GM18519 (cell line): ENCODE measurements around the gene ZNF556.

Experiments
- ATAC-seq: cut with Tn5 transposase; IDR thresholded peaks from one replicate; pipeline ENCODE4 v1.9.1; 2021; ENCODE audit warnings: mild to moderate bottlenecking, moderate library complexity; ENCODE audit not compliant: unreplicated experiment, low FRiP score

ZNF556 gene

DNA sequence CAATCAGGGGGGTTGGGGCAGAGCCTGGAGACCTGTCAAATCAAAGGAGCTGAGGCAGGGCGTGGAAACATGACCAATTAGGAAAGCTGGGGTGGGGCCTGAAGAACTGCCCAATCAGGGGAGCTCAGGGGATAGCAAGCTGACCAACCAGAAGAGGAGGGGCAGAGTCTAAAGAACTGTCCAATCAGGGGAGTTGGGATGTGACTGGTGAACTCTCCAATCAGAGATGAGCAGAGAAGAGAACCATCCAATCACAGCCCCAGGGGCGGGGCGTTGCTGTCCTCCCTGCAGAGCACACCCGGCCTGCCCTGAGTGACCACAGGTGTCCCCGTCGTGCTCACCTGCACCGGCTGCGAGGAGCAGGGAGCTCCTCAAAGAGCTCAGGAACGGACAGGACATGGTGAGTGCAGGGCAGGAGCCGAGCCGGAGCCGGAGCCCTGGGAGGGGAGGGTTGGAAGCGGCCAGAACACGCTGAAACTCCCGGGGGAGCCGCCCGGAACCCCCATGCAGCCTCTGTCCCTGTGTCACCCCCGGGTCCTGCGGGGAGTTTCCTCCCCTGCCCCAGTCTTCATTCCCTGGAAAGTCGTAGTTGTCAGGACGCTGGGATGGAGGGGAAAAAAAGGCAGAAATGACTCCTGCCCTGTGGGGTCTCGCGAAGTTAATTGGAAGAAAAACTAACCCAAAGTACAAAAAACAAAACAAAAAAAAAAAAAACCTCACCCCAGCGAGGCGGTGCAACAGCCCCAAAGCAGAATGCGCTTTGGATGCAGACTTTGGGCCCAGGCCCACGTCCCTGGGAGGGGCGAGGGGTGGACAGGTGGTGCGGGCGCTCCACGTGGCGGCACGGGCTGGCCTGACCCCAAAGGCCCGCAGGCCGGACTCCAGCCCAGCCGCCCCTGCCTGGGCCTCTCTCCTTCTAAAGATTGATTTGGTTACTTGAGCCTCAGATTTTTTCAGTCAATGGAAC, at the start of gene ZNF556:
Gene ZNF556, plus strand, starts transcription at position 311 of the 967 bp plus-strand sequence. Its CDS starts 87 bp downstream, at position 398.
- no peak for ATAC-seq

- peak; percentile 69 for ATAC-seq
Measured at GRCh38 chr19:2819540-2820111, 47.5 kb upstream of the ZNF556 start, which contains the start of gene ZNF554. TSS of gene ZNF554 (plus strand) at chr19:2819868. CDS start at chr19:2820072, 204 bp downstream.

- ATAC-seq, result peak; percentile 4
Measured at GRCh38 chr19:2820112-2820702, 46.9 kb upstream of the ZNF556 start.

DNA sequence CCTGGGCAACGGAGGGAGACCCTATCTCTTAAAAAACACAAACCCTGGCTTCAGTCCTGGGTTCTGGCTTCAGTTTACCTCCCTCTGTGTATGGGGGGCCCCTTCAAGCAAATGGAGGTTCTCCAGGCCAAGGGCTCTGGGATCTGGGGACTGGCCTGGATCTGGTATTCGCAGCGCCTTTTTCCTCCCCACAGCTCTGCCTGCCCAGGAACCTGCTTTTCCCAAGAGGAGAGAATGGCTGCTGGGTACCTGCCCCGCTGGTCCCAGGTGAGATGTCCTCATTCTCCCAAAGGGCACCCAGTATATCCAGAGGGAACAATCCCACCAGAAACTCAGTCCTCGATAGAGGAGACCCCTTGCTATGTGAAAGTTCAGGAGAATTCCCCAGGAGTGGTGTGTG, 44.3 kb upstream of the ZNF556 start:
- ATAC-seq, result no peak

- no peak for ATAC-seq
Measured at GRCh38 chr19:2823646-2824045, 43.5 kb upstream of the ZNF556 start.

DNA sequence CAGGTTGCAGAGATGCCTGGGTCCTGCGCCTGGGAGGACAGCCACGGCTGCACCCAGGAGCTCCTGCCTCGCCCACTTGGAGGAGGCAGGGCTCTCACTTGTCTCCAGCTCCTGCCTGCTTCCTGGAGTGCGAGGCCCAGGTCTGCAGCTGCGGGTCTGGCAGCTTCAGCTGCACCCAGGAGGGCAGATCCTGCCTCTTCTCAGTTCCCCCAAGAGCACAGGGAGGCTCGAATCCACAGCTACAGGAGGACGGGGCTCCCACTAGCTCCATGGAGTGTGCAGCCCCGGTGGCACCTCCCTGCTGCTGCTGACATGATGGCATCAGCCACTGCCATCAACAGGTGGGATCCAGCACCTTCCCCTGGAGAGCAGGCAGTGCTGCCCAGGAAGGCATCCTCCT, 43.0 kb upstream of the ZNF556 start:
- ATAC-seq, result no peak

- no peak for ATAC-seq
Measured at GRCh38 chr19:2827022-2827421, 40.1 kb upstream of the ZNF556 start.

- ATAC-seq, result no peak
Measured at GRCh38 chr19:2827840-2828489, 39.2 kb upstream of the ZNF556 start.

GRCh38 chr19:2834294-2834871, 32.8 kb upstream of the ZNF556 start:
- ATAC-seq, result no peak

DNA sequence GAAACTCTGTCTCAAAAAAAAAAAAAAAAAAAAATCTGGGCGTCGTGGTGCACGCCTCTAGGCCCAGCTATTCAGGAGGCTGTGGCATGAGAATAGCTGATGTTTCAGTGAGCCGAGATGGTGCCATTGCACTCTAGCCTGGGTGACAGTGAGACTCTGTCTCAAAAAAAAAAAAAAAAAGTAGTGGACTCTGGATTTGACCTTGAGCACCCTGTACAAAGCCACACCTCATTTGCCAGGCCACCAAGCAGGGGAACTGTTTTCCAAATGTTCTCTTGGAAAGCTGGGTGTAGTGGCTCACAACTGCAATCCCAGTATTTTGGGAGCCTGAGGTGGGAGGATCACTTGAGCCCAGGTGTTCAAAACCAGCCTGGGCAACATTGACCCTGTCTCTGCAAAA, 29.7 kb upstream of the ZNF556 start:
- no peak for ATAC-seq

- peak; percentile 78 for ATAC-seq
Measured at GRCh38 chr19:2840794-2841791, 26.0 kb upstream of the ZNF556 start, which contains the start of gene ZNF555. TSS of gene ZNF555 (plus strand) at chr19:2841475. CDS start at chr19:2841573, 98 bp downstream.

DNA sequence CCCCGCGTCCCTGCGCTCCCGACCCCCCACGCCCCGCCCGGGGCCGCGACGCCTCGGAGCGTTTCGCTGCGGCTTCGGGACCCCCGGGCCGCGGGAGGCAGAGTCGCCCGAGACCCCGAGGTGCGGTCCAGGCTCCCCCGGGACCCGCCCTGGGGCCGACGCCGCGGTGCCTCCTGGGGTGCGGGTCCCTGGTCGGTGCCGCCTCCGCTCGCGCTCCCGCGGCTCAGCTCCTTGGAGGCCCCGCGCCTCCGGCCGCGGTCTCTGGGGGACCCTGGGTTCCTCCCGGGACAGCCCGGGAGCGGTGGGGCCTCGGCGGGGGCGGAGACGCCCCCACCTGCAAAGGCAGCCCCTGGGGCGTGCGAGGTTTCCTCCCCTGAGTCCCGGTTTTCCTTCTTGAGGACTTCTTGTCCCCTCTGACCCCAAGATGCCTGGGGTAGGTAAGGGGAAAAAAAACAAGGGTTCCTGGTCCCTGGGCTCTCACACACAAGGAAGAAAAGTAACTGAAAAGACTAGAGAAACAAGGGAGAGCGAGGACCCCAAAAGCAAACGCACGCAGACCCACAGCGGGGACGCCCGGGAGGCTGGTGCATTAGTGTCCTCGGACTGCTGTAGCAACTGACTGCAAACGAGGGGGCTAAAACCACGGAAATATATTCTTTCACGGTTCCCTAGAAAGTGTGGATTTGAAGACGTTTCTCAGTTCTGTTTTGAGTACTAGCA, 25.1 kb upstream of the ZNF556 start:
- ATAC-seq, result peak; percentile 20

GRCh38 chr19:2845107-2845506, 22.0 kb upstream of the ZNF556 start:
- ATAC-seq, result no peak

DNA sequence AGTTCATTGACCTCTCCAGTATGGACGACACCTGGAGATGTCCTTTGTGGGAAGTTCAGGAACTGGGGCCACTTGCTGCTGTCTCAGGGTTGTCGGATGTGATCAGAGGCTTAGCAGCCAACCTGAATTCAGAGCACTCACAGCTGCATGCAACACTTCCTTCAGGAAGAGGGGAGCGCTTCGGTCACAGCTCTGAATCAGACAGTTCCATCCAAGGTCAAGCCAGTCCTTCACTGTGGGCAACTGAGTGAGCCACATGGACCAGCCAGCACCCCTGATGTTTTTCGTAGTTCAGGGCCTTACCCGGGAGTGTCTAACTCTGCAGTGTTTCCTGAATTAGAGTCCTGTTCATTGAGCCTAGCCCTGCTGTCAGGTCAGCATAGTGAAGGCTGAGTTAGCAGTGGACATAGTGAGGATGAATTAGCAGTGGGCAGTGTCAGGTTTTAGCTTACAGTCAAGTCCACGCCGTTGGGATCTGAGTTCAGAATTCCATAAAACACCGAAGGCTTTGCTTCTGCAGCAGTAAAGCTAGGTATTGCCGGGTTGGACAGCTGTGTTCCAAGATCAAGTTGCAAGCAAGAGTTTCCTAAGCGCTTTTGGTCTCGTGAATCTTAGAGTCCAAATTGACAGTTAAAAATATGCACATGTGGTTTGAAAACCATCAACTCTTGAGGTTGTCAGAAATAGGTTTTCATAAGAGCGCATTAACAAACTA, 20.8 kb upstream of the ZNF556 start:
- ATAC-seq, result no peak

DNA sequence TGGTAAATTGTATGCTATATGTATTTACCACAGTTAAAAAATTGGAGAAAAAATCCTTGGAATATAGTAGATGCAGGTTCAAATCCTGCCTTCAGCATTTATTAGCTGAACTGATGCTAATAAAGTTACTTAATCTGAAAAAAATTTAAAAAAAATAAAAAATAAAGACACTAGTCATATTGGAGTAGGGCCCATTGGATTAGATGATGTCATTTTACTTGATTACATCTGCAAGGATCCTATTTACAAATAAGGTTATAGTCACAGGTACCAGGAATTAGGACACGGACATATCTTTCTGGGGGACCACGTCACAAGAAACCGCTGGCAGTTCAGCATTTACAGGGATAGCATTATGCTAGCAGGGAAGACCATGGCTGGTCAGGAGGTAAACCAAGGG, 19.6 kb upstream of the ZNF556 start:
- no peak for ATAC-seq

DNA sequence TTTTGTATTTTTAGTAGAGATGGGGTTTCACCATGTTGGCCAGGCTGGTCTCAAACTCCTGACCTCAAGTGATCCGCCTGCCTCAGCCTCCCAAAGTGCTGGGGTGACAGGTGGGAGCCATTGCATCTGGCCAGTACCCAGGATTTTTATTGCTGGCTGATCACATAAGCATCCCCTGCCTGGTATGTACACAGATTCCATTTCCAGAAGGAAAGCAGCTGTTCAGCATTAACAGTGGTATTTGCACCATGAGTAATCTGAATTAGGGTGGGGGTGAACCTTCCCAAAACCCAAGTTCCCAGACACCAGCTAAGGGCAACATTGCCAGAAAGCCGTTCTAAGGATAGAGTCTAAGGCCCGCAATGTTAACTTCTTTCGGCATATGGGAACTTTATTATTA, 18.5 kb upstream of the ZNF556 start:
- no peak for ATAC-seq

DNA sequence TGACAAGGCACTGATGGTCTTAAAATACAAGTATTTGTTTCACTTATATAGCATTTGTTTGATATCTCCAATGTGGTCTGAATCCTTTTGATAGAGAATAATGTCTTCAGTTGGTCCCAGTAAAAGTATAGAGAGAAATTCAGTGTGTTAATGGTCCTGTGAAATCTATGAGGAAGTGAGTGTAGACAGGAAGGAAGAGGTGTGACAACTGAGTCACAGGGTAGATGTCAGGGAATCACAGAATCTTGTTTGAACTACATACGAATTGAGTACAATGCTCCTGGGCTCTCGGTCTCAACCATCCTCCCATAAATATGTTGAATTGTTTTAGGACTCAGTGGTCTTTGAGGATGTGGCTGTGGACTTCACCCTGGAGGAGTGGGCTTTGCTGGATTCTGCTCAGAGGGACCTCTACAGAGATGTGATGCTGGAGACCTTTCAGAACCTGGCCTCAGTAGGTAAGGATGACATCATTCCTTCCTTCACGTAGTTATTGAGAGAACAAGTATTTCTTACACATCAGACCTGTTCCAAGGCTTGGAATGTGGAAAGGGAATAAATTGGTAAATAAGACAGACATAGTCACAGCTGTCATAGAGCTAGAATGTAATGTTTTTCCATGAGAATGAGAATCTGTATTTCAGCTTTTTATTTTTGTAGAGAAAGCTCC, 16.7 kb upstream of the ZNF556 start:
- ATAC-seq, result no peak
